Subcutaneous adipose tissue (tissue), 4 donors: ENCODE measurements around the gene ABCC5. TPM values are rescaled to one million over a fixed set of nuclear protein-coding genes. Genes with fewer than 3 reads are reported as not detected.

Experiments used
- total RNA-seq, 4 donors: library from RNA; depleted of rRNA; stranded (reverse); fragments of >200 nt; gene quantifications; one replicate each; pipeline ENCODE4 v1.1.0, GENCODE V29; 2016
- TF ChIP-seq, protein P1 (sequence below): fragments of 450-650 bp; IDR thresholded peaks from one replicate; pipeline ENCODE4 v1.5.1; 2016; ENCODE audit warnings: low read depth, mild to moderate bottlenecking, control low read depth, antibody characterized with exemption, moderate library complexity

Gene ABCC5
- total RNA-seq, 4 donors from 2014 or later = 17.9 to 61.9 (median 28.1) TPM

GRCh38 chr3:183884097-183884426 lies 133.6 kb downstream of the ABCC5 start:
- TF ChIP-seq, protein P1, sequence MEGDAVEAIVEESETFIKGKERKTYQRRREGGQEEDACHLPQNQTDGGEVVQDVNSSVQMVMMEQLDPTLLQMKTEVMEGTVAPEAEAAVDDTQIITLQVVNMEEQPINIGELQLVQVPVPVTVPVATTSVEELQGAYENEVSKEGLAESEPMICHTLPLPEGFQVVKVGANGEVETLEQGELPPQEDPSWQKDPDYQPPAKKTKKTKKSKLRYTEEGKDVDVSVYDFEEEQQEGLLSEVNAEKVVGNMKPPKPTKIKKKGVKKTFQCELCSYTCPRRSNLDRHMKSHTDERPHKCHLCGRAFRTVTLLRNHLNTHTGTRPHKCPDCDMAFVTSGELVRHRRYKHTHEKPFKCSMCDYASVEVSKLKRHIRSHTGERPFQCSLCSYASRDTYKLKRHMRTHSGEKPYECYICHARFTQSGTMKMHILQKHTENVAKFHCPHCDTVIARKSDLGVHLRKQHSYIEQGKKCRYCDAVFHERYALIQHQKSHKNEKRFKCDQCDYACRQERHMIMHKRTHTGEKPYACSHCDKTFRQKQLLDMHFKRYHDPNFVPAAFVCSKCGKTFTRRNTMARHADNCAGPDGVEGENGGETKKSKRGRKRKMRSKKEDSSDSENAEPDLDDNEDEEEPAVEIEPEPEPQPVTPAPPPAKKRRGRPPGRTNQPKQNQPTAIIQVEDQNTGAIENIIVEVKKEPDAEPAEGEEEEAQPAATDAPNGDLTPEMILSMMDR = no peak

DNA sequence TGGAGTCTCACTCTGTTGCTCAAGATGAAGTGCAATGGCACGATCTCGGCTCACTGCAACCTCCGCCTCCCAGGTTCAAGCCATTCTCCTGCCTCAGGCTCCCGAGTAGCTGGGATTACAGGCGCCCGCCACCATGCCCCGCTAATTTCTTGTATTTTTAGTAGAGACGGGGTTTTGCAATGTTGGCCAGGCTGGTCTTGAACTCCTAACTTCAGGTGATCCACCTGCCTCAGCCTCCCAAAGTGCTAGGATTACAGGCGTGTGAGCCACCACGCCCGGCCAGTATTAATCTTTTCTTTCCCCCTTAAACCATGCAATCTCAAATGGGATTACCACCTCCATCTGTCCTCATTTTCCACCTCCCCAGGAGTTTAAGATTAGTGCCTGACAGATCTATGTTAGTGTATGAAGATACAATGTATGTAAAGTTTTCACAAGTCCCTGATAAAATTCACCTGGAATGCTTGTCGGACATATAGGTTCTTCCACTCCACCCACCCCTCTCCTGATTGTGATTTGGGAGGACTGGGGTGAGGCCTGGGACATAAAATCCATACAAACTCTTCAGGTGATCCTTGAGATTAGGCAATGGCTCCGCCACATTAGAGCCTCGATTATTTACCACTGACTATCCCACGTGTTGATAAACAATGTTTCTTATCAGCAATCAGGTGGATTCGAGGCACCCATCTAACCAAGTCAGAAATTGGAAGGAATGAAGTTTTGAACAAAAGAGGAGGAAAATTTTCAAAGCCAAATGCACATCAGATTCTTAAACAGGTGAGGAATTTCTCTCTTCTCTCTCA lies 134.2 kb downstream of the ABCC5 start:
- TF ChIP-seq, protein P1 = no peak

DNA sequence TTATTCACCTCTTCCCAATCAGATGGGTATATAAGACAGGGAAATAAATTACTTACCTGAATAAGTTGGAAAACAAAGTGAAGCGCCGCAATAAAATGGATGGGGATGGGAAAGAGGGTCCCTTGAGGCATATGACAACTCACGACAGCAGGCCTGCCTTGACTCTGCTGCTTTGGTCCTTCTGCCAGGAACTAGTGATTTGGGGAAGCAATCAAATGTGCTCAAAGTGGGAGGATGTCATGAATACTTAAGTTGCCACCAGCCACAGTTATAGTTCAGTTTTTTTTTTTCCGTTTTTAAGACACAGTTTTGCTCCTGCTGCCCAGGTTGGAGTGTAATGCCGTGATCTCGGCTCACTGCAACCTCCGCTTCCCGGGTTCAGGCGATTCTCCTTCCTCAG lies 137.6 kb downstream of the ABCC5 start:
- TF ChIP-seq, protein P1 = no peak

- TF ChIP-seq, protein P1 = no peak
These were observed 138.4 kb downstream of the ABCC5 start for GRCh38 chr3:183879243-183879642.

DNA sequence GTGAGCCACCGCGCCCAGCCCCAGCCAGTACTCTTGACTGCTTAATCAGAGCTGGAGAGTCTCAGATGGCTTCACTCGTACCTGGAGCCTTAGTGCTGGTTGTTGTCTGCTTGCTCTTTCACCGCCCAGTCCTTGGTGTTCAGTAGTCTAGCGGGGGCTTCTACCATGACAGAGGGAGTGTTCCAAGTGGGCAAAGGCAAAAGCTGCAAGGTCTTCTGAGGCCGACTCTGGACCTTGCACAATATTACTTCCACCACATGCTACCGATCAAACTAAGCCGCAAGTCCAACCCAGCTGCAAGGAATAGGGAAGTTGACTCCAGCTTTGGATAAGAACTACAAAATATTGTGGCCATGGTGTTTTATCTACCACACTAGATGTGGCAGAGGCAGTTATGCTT lies 139.6 kb downstream of the ABCC5 start:
- TF ChIP-seq, protein P1 = no peak

- TF ChIP-seq, protein P1 = no peak
These were observed 142.3 kb downstream of the ABCC5 start for GRCh38 chr3:183875411-183875810.

DNA sequence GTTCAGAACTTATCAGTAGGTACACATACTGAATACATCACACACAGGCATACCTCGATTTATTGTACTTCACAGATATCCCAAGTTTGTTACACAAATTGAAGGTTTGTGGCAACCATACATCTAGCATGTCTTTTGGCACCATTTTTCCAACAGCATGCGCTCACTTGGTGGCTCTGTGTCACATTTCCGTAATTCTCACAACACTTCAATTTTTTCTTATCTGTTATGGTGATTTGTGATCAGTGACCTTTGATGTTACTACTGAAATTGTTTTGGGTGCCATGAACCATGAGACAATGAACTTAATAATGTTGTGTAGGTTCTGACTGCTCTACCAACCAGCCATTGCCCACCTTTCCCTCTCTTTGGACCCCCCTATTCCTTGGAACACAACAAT lies 143.8 kb downstream of the ABCC5 start:
- TF ChIP-seq, protein P1 = no peak
